Activated CD4-positive, CD25-positive, alpha-beta regulatory T cell treated with anti-CD3 and anti-CD28 coated beads, Interleukin-2, amount 50 U/mL, for 24 hours (primary cell): ENCODE measurements around the gene RAB3C.

ENCODE experiments used
- ATAC-seq, 2 donors: fragments of 150-1000 bp; cut with Tn5 transposase; one replicate each; pipeline ENCODE4 v1.10.0; 2021; ENCODE audit warnings: mild to moderate bottlenecking in 1 of 2, moderate library complexity in 1 of 2

RAB3C gene

GRCh38 chr5:58778888-58779287 lies 196.0 kb downstream of the RAB3C start:
- no peak for ATAC-seq

- ATAC-seq, result no peak
These were observed 203.2 kb downstream of the RAB3C start for GRCh38 chr5:58786035-58786434.

GRCh38 chr5:58786711-58787303 lies 203.9 kb downstream of the RAB3C start:
- no peak for ATAC-seq

GRCh38 chr5:58787987-58788386 lies 205.1 kb downstream of the RAB3C start:
- ATAC-seq, result no peak

GRCh38 chr5:58793888-58794657 lies 211.2 kb downstream of the RAB3C start:
- ATAC-seq, result no peak

GRCh38 chr5:58794875-58795274 lies 212.0 kb downstream of the RAB3C start:
- peak in 1 of 2 donors; percentile 25 for ATAC-seq

- no peak for ATAC-seq
These were observed 212.5 kb downstream of the RAB3C start for GRCh38 chr5:58795327-58795726.

GRCh38 chr5:58797021-58797420 lies 214.1 kb downstream of the RAB3C start:
- ATAC-seq, result no peak

- no peak for ATAC-seq
These were observed 217.5 kb downstream of the RAB3C start for GRCh38 chr5:58800356-58800755.

GRCh38 chr5:58800861-58801540 lies 218.1 kb downstream of the RAB3C start:
- no peak for ATAC-seq

GRCh38 chr5:58803056-58803455 lies 220.2 kb downstream of the RAB3C start:
- ATAC-seq, result no peak

- ATAC-seq, result no peak
These were observed 221.4 kb downstream of the RAB3C start for GRCh38 chr5:58804291-58804690.

- ATAC-seq, result no peak
These were observed 227.2 kb downstream of the RAB3C start for GRCh38 chr5:58810086-58810485.

GRCh38 chr5:58813855-58814254 lies 231.0 kb downstream of the RAB3C start:
- no peak for ATAC-seq

- ATAC-seq, result no peak
These were observed 233.4 kb downstream of the RAB3C start for GRCh38 chr5:58816181-58816731.

GRCh38 chr5:58818465-58818864 lies 235.6 kb downstream of the RAB3C start:
- ATAC-seq, result no peak

GRCh38 chr5:58825441-58825840 lies 242.6 kb downstream of the RAB3C start:
- no peak for ATAC-seq

- no peak for ATAC-seq
These were observed 243.0 kb downstream of the RAB3C start for GRCh38 chr5:58825899-58826298.

- ATAC-seq, result no peak
These were observed 244.6 kb downstream of the RAB3C start for GRCh38 chr5:58827463-58827862.

- ATAC-seq, result no peak
These were observed 245.4 kb downstream of the RAB3C start for GRCh38 chr5:58828258-58828657.

GRCh38 chr5:58834242-58835225 lies 251.7 kb downstream of the RAB3C start:
- ATAC-seq, result no peak

- no peak for ATAC-seq
These were observed 253.5 kb downstream of the RAB3C start for GRCh38 chr5:58836351-58836750.
